SHP77 (cell line): ENCODE measurements around the gene FMNL2.

Experiments used
- DNase-seq, 2 experiments: peaks; one replicate each; lab custom pipeline; 2025; lab: John Stamatoyannopoulos, UW

The FMNL2 gene

GRCh38 chr2:152339556-152340286 is 4.7 kb downstream of the FMNL2 start:
- no peak for DNase-seq

GRCh38 chr2:152342259-152343046 is 7.5 kb downstream of the FMNL2 start:
- DNase-seq: no peak

GRCh38 chr2:152343426-152343825 is 8.5 kb downstream of the FMNL2 start:
- DNase-seq: no peak

- DNase-seq: no peak
Observed at GRCh38 chr2:152344579-152345195, 9.7 kb downstream of the FMNL2 start.

- DNase-seq: no peak
Observed at GRCh38 chr2:152347076-152347475, 12.1 kb downstream of the FMNL2 start.

GRCh38 chr2:152348388-152348787 is 13.4 kb downstream of the FMNL2 start:
- DNase-seq: no peak

- no peak for DNase-seq
Observed at GRCh38 chr2:152349416-152349815, 14.4 kb downstream of the FMNL2 start.

GRCh38 chr2:152350155-152350679 is 15.2 kb downstream of the FMNL2 start:
- DNase-seq: no peak

- DNase-seq: no peak
Observed at GRCh38 chr2:152352616-152353015, 17.6 kb downstream of the FMNL2 start.

- DNase-seq: no peak
Observed at GRCh38 chr2:152353364-152353763, 18.4 kb downstream of the FMNL2 start.

GRCh38 chr2:152354069-152354755 is 19.2 kb downstream of the FMNL2 start:
- DNase-seq: no peak

- DNase-seq: no peak
Observed at GRCh38 chr2:152354909-152355308, 19.9 kb downstream of the FMNL2 start.

GRCh38 chr2:152355409-152355831 is 20.4 kb downstream of the FMNL2 start:
- DNase-seq: no peak

GRCh38 chr2:152359573-152360363 is 24.8 kb downstream of the FMNL2 start:
- DNase-seq: no peak

GRCh38 chr2:152363936-152364335 is 29.0 kb downstream of the FMNL2 start:
- no peak for DNase-seq

GRCh38 chr2:152367547-152368390 is 32.8 kb downstream of the FMNL2 start:
- DNase-seq: no peak

- DNase-seq: no peak
Observed at GRCh38 chr2:152369176-152369860, 34.3 kb downstream of the FMNL2 start.

- DNase-seq: no peak
Observed at GRCh38 chr2:152370783-152371182, 35.8 kb downstream of the FMNL2 start.

- no peak for DNase-seq
Observed at GRCh38 chr2:152372438-152372984, 37.5 kb downstream of the FMNL2 start.
